Activated CD4-positive, alpha-beta T cell treated with anti-CD3 and anti-CD28 coated beads, Interleukin-2, amount 10 ng/mL, durations not matched to agents 24 days and 14 days (primary cell): ENCODE data around the gene POU2AF1. TPM values are rescaled to one million over a fixed set of nuclear protein-coding genes. Genes with fewer than 3 reads are reported as not detected.
A peak's percentile ranks its signal among the peaks of the same experiment; 100 is the strongest.

Experiments used
- DNase-seq: peaks from one replicate; pipeline ENCODE4 v3.0.0; 2022
- H3K27ac Mint-ChIP-seq: one replicate; pipeline ENCODE4 v1.8.0; 2022; ENCODE audit warnings: mild to moderate bottlenecking, mixed read lengths
- H3K27me3 Mint-ChIP-seq: one replicate; pipeline ENCODE4 v1.8.0; 2022; ENCODE audit warnings: mixed read lengths
- H3K36me3 Mint-ChIP-seq: one replicate; pipeline ENCODE4 v1.8.0; 2022; ENCODE audit warnings: low read depth, mild to moderate bottlenecking, mixed read lengths
- H3K4me1 Mint-ChIP-seq: one replicate; pipeline ENCODE4 v1.8.0; 2021; ENCODE audit warnings: mixed read lengths
- H3K4me3 Mint-ChIP-seq: one replicate; pipeline ENCODE4 v1.8.0; 2022; ENCODE audit warnings: mild to moderate bottlenecking, moderate library complexity, mixed read lengths
- H3K9me3 Mint-ChIP-seq: one replicate; pipeline ENCODE4 v1.8.0; 2021; ENCODE audit warnings: mixed read lengths
- intact Hi-C: fragments of 100-400 bp; cut with micrococcal nuclease; formaldehyde crosslinking; loops from one replicate; pipeline ENCODE4 v1.15.1; 2023
- total RNA-seq: library from RNA; stranded (reverse); gene quantifications from 2 replicates; pipeline ENCODE4 v1.2.3, GENCODE V29; 2022

Gene POU2AF1
- total RNA-seq, 1 donor from 2014 or later, result 68.9 TPM

GRCh38 chr11:111358038-111359001 lies 20.8 kb downstream of the POU2AF1 start:
- no peaks in the 10 kb centered on the region for H3K27me3 Mint-ChIP-seq
- H3K36me3 Mint-ChIP-seq, result peaks cover 54% of the 10 kb centered on the region
- DNase-seq, result no peak
- H3K4me3 Mint-ChIP-seq, result no peak overlapping the region
- intact Hi-C loops, result loop anchor here (1.0 to 5.0 kb wide), 3 partner anchors 18 to 76 kb away; no protein-coding TSS in a partner anchor
- peaks cover 15% of the 10 kb centered on the region for H3K4me1 Mint-ChIP-seq
- H3K27ac Mint-ChIP-seq, result no peak overlapping the region
- no peaks in the 10 kb centered on the region for H3K9me3 Mint-ChIP-seq

DNA sequence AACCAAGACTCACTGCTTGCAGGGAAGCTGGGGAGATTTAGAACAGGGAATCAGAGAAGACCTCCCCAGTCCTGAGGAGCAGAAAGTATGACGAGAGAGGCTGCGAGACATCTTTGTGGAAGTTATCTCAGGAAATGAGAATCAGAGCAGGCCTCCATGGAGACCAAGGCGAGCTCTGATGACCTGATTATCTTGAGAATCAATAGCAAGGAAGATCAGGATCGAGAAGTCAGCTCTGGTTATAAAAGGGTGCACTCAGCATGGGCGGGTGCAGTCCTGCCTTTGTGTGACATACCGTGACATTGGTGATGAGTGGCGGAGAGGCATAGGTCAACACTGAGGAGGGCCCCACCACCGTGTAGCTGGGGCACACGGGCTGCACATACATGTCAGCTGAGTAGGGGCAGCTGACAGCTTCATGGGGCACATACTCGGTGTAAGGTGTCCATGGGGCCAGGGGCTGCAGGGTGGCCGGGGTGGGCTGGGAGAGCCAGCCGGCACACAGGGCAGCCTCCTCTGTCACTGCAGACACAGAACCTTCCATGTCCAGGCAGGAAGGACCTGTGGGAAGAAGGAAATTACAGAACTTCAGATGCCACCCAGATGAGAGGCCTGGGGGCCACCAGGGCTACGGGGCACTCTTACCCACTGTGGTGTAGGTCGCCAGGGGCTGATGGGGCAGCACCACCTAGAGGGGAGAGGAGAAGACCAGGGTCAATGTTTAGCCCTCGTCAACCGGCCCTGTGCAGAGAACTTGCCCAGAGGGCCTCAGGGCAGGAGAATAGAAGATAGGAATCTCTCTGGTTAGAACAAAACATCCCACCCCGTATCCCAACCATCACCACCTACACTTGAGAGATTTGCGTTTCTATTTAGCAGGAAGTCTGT lies 21.7 kb downstream of the POU2AF1 start:
- intact Hi-C loops, result loop anchor here (5.0 kb wide), 1 partner anchor 75 kb away; no protein-coding TSS in a partner anchor
- peak overlapping the region; percentile 59 for H3K27ac Mint-ChIP-seq
- H3K4me3 Mint-ChIP-seq, result no peak overlapping the region

DNA sequence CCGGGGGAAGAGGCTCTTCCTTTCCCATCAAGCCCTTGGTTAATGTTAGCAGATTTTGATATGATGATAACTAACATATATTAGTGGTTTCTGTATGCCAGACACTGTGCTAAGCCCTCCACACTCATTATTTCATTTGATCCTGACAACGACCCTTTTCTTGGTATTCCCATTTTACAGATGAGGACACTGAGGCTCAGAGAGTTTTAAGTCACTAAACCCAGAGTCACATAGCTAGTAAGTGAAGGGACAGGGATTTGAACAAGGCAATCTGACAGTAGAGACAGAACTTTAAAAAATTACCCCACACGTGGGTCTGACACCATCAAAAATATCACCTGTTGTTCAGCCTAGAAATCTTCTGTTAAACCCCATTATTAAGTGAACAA lies 22.4 kb downstream of the POU2AF1 start:
- no peaks in the 10 kb centered on the region for H3K27me3 Mint-ChIP-seq
- H3K9me3 Mint-ChIP-seq, result no peaks in the 10 kb centered on the region
- intact Hi-C loops, result loop anchor here (5.0 kb wide), 1 partner anchor 74 kb away; no protein-coding TSS in a partner anchor
- no peak overlapping the region for H3K4me3 Mint-ChIP-seq
- H3K27ac Mint-ChIP-seq, result peak overlapping the region; percentile 59
- H3K4me1 Mint-ChIP-seq, result peaks cover 12% of the 10 kb centered on the region
- peaks cover 47% of the 10 kb centered on the region for H3K36me3 Mint-ChIP-seq
- no peak for DNase-seq

More for the DNA sequence above, 21.7 kb downstream of the POU2AF1 start:
- peaks cover 15% of the 10 kb centered on the region for H3K4me1 Mint-ChIP-seq
- no peaks in the 10 kb centered on the region for H3K9me3 Mint-ChIP-seq
- H3K36me3 Mint-ChIP-seq, result peaks cover 51% of the 10 kb centered on the region
- H3K27me3 Mint-ChIP-seq, result no peaks in the 10 kb centered on the region
- DNase-seq, result no peak

GRCh38 chr11:111355956-111356659 lies 23.0 kb downstream of the POU2AF1 start:
- Mint-ChIP-seq H3K27ac (no peak overlapping the region), H3K27me3 (no peaks in the 10 kb centered on the region), H3K4me1 (peaks cover 7% of the 10 kb centered on the region), H3K36me3 (peaks cover 45% of the 10 kb centered on the region), H3K9me3 (no peaks in the 10 kb centered on the region), H3K4me3 (no peak overlapping the region)
- DNase-seq, result no peak
- intact Hi-C loops, result loop anchor here (5.0 kb wide), 1 partner anchor 74 kb away; no protein-coding TSS in a partner anchor

DNA sequence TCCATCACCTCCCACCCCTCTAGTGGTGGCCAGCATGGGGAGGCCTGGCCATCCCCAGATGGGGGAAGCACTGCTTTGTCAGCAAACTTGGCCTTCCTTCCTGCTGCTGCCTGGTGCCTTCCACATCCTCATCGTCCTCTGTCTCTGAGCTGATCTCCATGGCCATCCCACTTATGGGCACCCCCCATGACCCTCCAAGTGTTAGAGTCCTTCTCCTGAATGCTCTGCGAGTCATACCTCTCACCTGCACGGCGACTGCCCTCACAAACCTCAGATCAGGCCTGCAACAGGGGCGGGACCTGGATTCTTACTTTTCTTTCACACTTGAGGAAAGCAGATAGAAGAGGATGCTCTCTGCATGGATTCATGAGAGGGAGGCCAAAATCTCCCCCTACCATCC lies 24.0 kb downstream of the POU2AF1 start:
- Mint-ChIP-seq H3K27me3 (peaks cover 4% of the 10 kb centered on the region), H3K4me3 (no peak overlapping the region), H3K27ac (no peak overlapping the region), H3K9me3 (no peaks in the 10 kb centered on the region), H3K4me1 (peaks cover 4% of the 10 kb centered on the region), H3K36me3 (peaks cover 44% of the 10 kb centered on the region)
- DNase-seq, result no peak
- intact Hi-C loops, result loop anchor here (5.0 kb wide), 1 partner anchor 73 kb away; no protein-coding TSS in a partner anchor

- no peak overlapping the region for H3K4me3 Mint-ChIP-seq
- no peaks in the 10 kb centered on the region for H3K9me3 Mint-ChIP-seq
- peaks cover 46% of the 10 kb centered on the region for H3K36me3 Mint-ChIP-seq
- H3K27me3 Mint-ChIP-seq, result peaks cover 7% of the 10 kb centered on the region
- peaks cover 4% of the 10 kb centered on the region for H3K4me1 Mint-ChIP-seq
- intact Hi-C loops, result no loop called here
- H3K27ac Mint-ChIP-seq, result no peak overlapping the region
- no peak for DNase-seq
Observed at GRCh38 chr11:111354601-111354891, 24.5 kb downstream of the POU2AF1 start.

- Mint-ChIP-seq H3K4me1 (peaks cover 4% of the 10 kb centered on the region), H3K4me3 (no peak overlapping the region), H3K36me3 (peaks cover 46% of the 10 kb centered on the region), H3K27me3 (peaks cover 8% of the 10 kb centered on the region), H3K27ac (peak overlapping the region; percentile 72), H3K9me3 (no peaks in the 10 kb centered on the region)
- intact Hi-C loops, result no loop called here
- no peak for DNase-seq
Observed at GRCh38 chr11:111353776-111354600, 25.1 kb downstream of the POU2AF1 start.

DNA sequence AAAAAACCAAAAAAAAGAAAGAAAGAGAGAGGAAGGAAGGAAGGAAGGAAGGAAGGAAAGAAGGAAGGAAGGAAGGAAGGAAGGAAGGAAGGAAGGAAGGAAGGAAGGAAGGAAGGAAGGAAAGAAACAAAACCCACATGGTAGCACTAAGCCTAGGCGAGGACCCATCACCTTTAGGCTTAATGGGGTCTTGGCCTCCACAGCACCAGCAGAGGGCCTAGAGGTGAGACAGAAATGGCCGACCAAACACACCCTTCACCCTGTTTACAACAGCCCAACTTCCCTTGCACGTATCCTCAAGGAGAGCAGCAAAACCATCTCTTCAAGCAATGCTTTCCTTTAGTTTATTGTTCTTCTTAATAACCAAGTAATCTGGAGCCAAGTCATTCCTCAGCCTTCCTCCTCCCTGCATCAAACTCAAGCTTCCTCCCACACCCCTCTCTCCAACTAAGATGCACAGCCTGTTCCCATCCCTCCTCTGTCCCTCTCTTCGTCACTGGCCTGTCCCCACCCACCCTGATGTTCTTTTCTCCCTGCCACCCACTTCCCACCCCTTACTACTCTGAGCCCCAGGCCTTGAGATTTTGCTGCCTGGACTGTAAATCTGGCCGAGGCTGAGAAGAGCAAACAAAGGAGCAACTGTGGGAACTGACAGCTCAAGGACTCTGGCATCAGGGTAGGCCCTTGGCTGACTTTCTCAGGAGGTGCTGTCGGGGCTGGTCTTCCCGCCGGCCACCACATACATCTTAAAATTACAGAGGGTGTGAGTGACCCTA lies 26.0 kb downstream of the POU2AF1 start:
- Mint-ChIP-seq H3K9me3 (no peaks in the 10 kb centered on the region), H3K4me1 (peaks cover 4% of the 10 kb centered on the region), H3K36me3 (peaks cover 46% of the 10 kb centered on the region), H3K27me3 (peaks cover 8% of the 10 kb centered on the region), H3K4me3 (no peak overlapping the region), H3K27ac (peak overlapping the region; percentile 72)
- intact Hi-C loops, result no loop called here
- no peak for DNase-seq

- Mint-ChIP-seq H3K27ac (no peak overlapping the region), H3K27me3 (peaks cover 8% of the 10 kb centered on the region), H3K4me3 (no peak overlapping the region), H3K4me1 (peaks cover 4% of the 10 kb centered on the region), H3K36me3 (peaks cover 46% of the 10 kb centered on the region), H3K9me3 (no peaks in the 10 kb centered on the region)
- no peak for DNase-seq
- intact Hi-C loops, result no loop called here
Observed at GRCh38 chr11:111352231-111352746, 26.8 kb downstream of the POU2AF1 start.

DNA sequence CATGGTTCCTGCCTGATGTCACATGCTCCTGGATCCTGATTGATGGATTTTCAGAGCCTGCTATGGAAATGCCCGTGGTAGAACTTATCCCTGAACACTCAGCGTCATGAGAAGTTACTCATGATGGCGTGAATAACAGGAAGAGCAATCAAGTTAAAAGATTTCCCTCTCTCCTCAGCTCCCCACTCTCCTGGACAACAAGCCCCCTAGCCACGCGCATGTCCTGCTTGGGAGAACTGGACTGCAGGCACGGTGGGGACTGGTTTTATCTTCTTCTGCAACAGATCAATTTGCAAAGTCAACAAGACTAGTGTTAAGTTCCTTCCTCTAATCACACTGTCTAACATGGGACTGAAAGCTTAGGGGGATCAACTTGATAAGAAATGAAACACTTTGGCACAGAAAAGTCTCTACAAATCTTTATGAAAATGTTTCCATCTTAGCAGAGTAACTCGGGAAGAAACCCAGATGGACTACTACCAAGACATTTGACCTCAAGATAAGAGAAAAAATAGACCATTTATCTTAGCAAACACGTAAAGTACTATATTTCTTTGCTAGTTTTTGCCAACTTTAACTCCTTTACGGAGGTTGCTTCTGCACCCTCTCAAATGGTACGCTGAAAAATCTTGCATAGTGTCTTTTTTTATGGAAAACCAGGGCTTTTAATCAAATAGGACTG lies 27.6 kb downstream of the POU2AF1 start:
- Mint-ChIP-seq H3K27me3 (peaks cover 8% of the 10 kb centered on the region), H3K9me3 (no peaks in the 10 kb centered on the region), H3K4me3 (no peak overlapping the region), H3K27ac (no peak overlapping the region), H3K4me1 (peaks cover 4% of the 10 kb centered on the region), H3K36me3 (peaks cover 39% of the 10 kb centered on the region)
- DNase-seq, result no peak
- intact Hi-C loops, result no loop called here

DNA sequence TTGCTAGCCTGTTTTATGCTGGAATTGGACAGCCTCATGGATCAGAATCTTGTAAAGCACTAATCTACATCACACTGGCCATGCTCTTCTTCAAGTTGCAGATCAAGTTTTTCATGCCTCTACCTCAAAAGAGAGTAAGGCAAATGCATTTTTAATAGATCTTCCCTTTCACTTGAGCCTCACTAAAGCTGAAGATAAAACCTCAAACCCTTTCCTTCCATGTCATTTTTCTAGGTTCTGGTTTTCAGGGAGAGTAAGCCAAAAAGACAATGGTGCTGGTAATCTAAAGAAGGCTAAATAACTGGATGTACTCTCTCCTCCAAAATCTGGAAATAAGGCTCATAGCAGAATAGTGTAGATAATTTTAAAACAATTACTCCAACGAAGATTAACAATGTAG lies 28.3 kb downstream of the POU2AF1 start:
- peaks cover 8% of the 10 kb centered on the region for H3K27me3 Mint-ChIP-seq
- peak overlapping the region; percentile 8 for H3K27ac Mint-ChIP-seq
- intact Hi-C loops, result no loop called here
- peaks cover 4% of the 10 kb centered on the region for H3K4me1 Mint-ChIP-seq
- peaks cover 35% of the 10 kb centered on the region for H3K36me3 Mint-ChIP-seq
- DNase-seq, result no peak
- H3K4me3 Mint-ChIP-seq, result no peak overlapping the region
- H3K9me3 Mint-ChIP-seq, result no peaks in the 10 kb centered on the region
